ENCODE results near the gene RBMS3.

GRCh38 chr3:29611252-29611651 lies 330.4 kb downstream of the RBMS3 start:
- TF ChIP-seq CTCF (IDR thresholded peaks at IDR 0.05) (no peak), POLR2AphosphoS5 (IDR thresholded peaks at IDR 0.05) (no peak)
